NCI-H146 treated with DMSO at 0.1 percent for 48 hours (cell line): Measurements from ENCODE around the gene MRTFA.
"Not testable (repeated sequence)": the region's sequence is repeated elsewhere in the genome, so short reads cannot be mapped to it uniquely, and the experiment has no call there.

ENCODE experiments used
- DNase-seq: peaks from one replicate; lab custom pipeline; 2025; ENCODE audit not compliant: unreplicated experiment; lab: John Stamatoyannopoulos, UW

MRTFA gene

GRCh38 chr22:40597526-40598430, 38.7 kb downstream of the MRTFA start:
- DNase-seq: no peak

GRCh38 chr22:40595497-40596234, 40.9 kb downstream of the MRTFA start:
- no peak for DNase-seq

GRCh38 chr22:40594924-40595323, 41.6 kb downstream of the MRTFA start:
- DNase-seq: no peak

DNA sequence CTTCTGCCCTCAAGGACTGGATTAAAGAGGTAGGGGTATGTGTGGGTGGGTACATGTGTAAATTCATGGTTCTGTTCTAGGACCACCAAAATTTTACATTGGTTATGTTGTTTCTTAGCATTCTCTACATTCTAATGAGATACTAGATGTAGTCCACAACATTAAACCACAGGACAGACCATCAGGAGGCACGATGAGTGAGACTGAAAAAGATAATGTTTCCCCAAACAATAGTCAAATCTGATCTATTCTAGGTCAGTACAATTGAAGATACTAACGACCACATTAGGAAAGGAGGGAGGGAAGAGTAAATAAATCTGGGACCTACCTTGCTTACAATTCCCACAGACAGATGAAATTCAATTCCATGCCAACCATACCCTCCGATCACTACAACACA, 42.2 kb downstream of the MRTFA start:
- DNase-seq: no peak

DNA sequence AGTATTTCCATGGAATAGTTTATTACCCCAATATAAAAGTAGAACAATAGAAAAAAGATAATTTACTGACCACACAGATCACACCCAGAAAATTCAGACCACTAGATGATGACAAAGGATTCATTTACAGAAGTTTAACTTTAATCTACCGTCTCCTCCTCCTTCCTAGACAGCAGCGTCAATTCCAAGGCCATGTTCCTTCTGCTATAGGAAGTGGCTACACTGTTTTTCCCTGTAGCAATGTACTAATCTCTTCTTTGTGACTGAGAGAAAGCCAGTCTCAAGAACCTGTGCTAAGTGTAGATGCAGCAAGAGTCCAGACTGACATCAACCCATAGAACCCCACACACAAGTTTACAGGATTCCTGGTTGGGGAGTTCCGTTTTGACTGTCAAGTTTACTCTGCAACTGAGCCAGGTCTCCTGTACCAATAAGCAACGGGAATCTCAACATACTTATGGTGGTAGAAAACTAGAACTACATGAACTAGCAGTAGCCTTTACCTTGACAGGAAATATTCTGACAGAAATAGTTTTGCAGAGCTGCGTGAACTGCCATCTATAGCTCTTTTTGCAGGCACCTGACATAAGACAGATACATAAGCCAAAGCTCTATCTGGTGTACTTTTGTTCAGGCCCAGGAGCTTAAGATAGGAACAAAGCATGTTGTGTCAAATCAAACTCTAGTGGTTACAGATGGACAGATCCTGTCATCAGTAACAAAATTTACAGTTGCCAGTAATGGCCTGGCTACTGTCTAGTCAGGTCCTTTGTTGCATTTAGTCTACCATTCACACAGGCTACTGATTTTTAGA, 42.9 kb downstream of the MRTFA start:
- DNase-seq: no peak

GRCh38 chr22:40592352-40593113, 44.0 kb downstream of the MRTFA start:
- DNase-seq: no peak

DNA sequence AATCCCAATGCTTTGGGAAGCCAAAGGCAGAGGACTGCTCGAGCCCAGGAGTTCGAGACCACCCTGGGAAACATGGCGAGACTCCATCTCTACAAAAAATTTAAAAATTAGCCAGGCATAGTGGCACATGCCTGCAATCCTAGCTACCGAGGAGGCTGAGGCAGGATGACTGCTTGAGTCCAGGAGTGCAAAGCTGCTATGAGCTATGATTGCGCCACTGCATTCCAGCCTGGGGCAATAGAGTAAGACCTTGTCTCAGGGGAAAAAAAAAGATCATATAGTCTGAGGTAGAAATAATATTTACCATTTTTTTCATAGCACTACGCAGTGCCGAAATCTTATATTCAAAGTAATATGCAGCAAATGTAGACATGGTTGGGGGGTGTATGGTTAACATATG, 47.8 kb downstream of the MRTFA start:
- no peak for DNase-seq

DNA sequence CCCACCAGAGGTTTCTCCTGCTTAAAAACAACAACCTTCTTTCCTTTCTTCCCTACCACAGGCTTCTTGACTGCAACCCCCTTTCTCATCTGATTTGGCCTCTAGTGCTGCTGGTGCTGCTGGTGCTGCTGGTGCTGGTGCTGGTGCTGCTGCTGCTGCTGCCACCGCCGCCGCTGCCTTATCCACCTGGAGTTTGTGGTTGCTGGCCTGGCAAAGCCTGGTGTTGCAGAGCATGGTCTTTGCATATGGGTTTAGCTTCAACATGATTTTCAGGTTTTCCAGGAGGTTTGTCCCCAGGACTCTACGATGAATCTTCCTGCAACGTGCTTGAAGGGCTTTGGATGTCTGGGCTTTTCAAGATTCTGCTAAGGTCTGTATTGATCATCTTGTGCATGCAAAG, 49.7 kb downstream of the MRTFA start:
- no peak for DNase-seq

DNA sequence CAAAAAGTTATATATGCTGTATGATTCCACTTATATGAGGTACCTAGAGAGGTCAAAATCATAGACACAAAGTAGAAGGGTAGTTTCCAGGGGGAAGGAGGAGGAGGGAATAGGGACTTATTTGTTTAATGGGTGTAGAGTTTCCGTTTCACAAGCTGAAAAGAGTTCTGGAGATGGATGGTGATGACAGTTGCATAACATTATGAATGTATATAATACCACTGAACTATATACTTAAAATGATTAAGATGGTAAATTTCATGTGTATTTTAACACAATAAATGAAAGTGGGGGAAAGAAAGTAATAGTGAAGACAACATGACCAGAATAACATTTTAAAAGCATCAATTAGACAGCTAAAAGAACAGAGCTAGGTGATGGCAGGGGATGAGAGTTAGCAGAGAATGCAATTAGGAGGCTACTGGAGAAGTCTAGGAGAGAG, 51.2 kb downstream of the MRTFA start:
- peak; percentile 13 for DNase-seq

GRCh38 chr22:40584766-40585165, 51.8 kb downstream of the MRTFA start:
- DNase-seq: not testable (repeated sequence)

GRCh38 chr22:40583053-40583741, 53.3 kb downstream of the MRTFA start:
- DNase-seq: no peak

GRCh38 chr22:40582063-40582462, 54.5 kb downstream of the MRTFA start:
- no peak for DNase-seq

DNA sequence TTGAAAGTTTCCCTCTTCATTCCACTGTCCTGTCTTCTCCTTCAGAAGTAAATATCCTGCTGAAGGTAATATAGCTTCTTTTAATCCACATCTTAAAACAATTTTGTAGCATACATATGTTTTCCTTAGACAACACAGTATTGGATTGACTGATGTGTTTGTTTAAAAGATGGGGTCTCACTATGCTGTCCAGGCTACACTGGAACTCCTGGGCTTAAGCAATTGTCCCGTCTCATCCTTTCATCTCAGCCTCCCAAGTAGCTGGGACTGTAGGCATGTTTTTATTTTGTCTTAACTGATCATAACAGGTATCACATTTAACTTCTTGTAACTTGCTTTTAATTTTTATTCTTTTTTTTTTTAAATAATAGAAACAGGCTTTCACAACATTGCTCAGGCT, 55.9 kb downstream of the MRTFA start:
- no peak for DNase-seq

- no peak for DNase-seq
These were observed 58.3 kb downstream of the MRTFA start for GRCh38 chr22:40578171-40578570.

DNA sequence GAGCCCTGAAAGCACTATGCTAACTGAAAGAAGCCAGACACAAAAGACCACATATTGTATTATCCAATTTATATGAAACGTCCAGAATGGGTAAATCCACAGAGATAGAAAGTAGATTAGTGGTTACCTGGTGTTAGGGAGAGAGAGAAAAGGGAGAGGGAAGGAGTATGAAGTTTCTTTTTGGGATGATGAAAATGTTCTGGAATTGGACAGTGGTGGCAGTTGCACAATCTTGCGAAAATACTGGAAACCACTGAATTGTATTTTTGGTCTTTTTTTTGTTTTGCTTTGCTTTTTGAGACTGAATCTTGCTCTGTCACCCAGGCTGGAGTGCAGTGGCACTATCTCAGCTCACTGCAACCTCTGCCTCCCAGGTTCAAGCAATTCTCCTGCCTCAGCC, 63.5 kb downstream of the MRTFA start:
- DNase-seq: no peak

DNA sequence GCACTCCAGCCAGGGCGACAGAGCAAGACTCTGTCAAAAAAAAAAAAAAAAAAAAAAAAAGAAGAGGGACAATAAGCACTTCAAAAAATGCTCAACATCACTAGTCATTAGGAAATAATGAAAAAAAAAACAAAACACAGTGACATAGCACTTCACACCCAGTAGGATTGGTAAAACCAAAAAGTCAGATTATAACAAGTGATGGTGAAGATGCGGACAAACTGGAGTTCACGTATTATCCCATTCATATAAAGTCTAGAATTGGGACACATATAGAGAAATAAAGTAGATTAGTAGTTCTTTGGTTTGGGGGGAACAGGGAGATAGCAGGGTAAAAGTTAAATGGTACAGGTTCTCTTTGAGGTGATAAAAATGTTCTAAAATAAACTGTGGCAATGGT, 64.6 kb downstream of the MRTFA start:
- DNase-seq: no peak

- DNase-seq: no peak
These were observed 68.7 kb downstream of the MRTFA start for GRCh38 chr22:40567626-40568328.

GRCh38 chr22:40567106-40567505, 69.4 kb downstream of the MRTFA start:
- no peak for DNase-seq

DNA sequence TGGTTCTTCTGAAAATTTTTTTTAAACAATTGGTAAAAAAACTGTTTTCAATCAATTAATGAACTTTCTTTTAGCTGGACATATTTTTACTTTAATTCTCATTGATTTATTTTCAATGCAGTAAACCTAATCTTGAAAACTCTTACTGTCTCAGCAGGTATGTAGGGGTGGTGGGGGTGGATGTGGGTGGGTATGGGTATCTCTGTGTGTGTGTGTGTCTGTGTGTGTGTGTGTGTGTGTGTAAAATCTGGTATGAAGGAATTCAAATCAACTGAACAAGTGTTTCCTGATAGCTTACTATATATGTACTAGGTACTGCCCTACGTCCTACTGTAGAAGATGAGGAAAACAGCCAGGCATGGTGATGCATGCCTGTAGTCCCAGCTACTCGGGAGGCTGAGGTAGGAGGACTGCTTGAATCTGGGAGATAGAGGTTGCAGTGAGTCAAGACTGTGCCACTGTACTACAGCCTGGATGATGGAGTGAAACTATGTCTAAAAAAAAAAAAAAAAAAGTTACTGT, 75.5 kb downstream of the MRTFA start:
- DNase-seq: no peak
